IMR-90 (cell line): Measurements from ENCODE around the gene SH3RF3. TPM values are rescaled to one million over a fixed set of nuclear protein-coding genes. Genes with fewer than 3 reads are reported as not detected.
A peak's percentile ranks its signal among the peaks of the same experiment; 100 is the strongest.

ENCODE experiments used
- ATAC-seq: fragments of 200-7000 bp; cut with Tn5 transposase; 2 replicates; pipeline ENCODE4 v1.9.1; 2020; ENCODE audit warnings: low read depth, mild to moderate bottlenecking, moderate library complexity
- BruUV-seq: library from RNA; stranded (reverse); fragments of 400-500 nt; replicated peaks from 2 replicates; lab custom pipeline; 2021; lab: Mats Ljungman, UMichigan
- CTCF ChIA-PET: fragments of 300-600 bp; formaldehyde crosslinking; extraction: SDS; loops from one replicate; lab custom pipeline; 2021; ENCODE audit warnings: antibody characterized with exemption; lab: Yijun Ruan, JAX
- POLR2A ChIA-PET: fragments of 300-600 bp; sonication (Branson Sonifier 250); formaldehyde crosslinking; loops from one replicate; lab custom pipeline; 2022; ENCODE audit warnings: antibody characterized with exemption; ENCODE audit not compliant: unreplicated experiment; lab: Charles Lee
- DNase-seq: peaks from one replicate; pipeline ENCODE4 v3.0.0; 2013
- H2AFZ ChIP-seq: replicated peaks from 2 replicates; pipeline ENCODE3; 2013; ENCODE audit warnings: low read length, mild to moderate bottlenecking; ENCODE audit not compliant: poor library complexity
- H2AK5ac ChIP-seq: 2 replicates; pipeline ENCODE4 v1.6.1; 2013; ENCODE audit warnings: low read depth, low read length, inconsistent platforms
- H2AK9ac ChIP-seq: replicated peaks from 2 replicates; pipeline ENCODE3; 2013; ENCODE audit warnings: mild to moderate bottlenecking, low read depth, low read length, moderate library complexity; ENCODE audit not compliant: poor library complexity
- H2BK120ac ChIP-seq: 2 replicates; pipeline ENCODE4 v1.6.1; 2013; ENCODE audit warnings: low read depth, low read length, inconsistent platforms
- H2BK15ac ChIP-seq: 3 replicates; pipeline ENCODE4 v1.6.1; 2013; ENCODE audit warnings: low read depth, low read length, inconsistent platforms
- H2BK20ac ChIP-seq: 2 replicates; pipeline ENCODE4 v1.6.1; 2013; ENCODE audit warnings: low read depth, mild to moderate bottlenecking, inconsistent platforms, low read length, moderate library complexity
- H2BK5ac ChIP-seq: 2 replicates; pipeline ENCODE4 v1.6.1; 2013; ENCODE audit warnings: mild to moderate bottlenecking, low read depth, low read length, inconsistent platforms; ENCODE audit not compliant: poor library complexity, severe bottlenecking
- H3K14ac ChIP-seq: replicated peaks from 2 replicates; pipeline ENCODE4 v1.6.1; 2013; ENCODE audit warnings: low read depth, low read length, inconsistent platforms
- H3K18ac ChIP-seq: 2 replicates; pipeline ENCODE4 v1.6.1; 2013; ENCODE audit warnings: low read depth, low read length, control low read depth
- H3K23ac ChIP-seq: 2 replicates; pipeline ENCODE4 v1.6.1; 2013; ENCODE audit warnings: low read depth, low read length, inconsistent platforms
- H3K27ac ChIP-seq: 2 replicates; pipeline ENCODE4 v1.5.1; 2013; ENCODE audit warnings: mild to moderate bottlenecking, control low read depth, low read length; ENCODE audit not compliant: insufficient read depth
- H3K27me3 ChIP-seq: 2 replicates; pipeline ENCODE4 v1.6.1; 2013; ENCODE audit warnings: low read length; ENCODE audit not compliant: control insufficient read depth, insufficient read depth
- H3K36me3 ChIP-seq: 2 replicates; pipeline ENCODE4 v1.6.1; 2013; ENCODE audit warnings: low read length, mixed read lengths; ENCODE audit not compliant: control insufficient read depth, insufficient read depth
- H3K4ac ChIP-seq: 2 replicates; pipeline ENCODE4 v1.6.1; 2013; ENCODE audit warnings: low read depth, low read length, inconsistent platforms
- H3K4me1 ChIP-seq: 2 replicates; pipeline ENCODE4 v1.6.1; 2013; ENCODE audit warnings: low read length, mixed read lengths; ENCODE audit not compliant: control insufficient read depth, insufficient read depth
- H3K4me2 ChIP-seq: 2 replicates; pipeline ENCODE4 v1.6.1; 2013; ENCODE audit warnings: low read depth, mild to moderate bottlenecking, control low read depth, low read length, moderate library complexity
- H3K4me3 ChIP-seq: 2 replicates; pipeline ENCODE4 v1.5.1; 2013; ENCODE audit warnings: low read depth, mild to moderate bottlenecking, control low read depth, low read length, moderate library complexity; ENCODE audit not compliant: insufficient read depth
- H3K56ac ChIP-seq: 2 replicates; pipeline ENCODE4 v1.6.1; 2013; ENCODE audit warnings: low read length, inconsistent platforms; ENCODE audit not compliant: insufficient read depth; ENCODE audit errors: extremely low read depth
- H3K79me1 ChIP-seq, 2 experiments: 2 replicates each; pipeline ENCODE4 v1.6.1; 2013; ENCODE audit warnings: low read length in 2 of 2, inconsistent platforms in 1 of 2, low read depth in 1 of 2
- H3K9ac ChIP-seq: 2 replicates; pipeline ENCODE4 v1.6.1; 2013; ENCODE audit warnings: low read depth, low read length, control low read depth
- H3K9me1 ChIP-seq: 2 replicates; pipeline ENCODE4 v1.6.1; 2013; ENCODE audit warnings: low read length, inconsistent platforms; ENCODE audit not compliant: insufficient read depth
- H3K9me3 ChIP-seq: 2 replicates; pipeline ENCODE4 v1.6.1; 2013; ENCODE audit warnings: low read length; ENCODE audit not compliant: control insufficient read depth, insufficient read depth
- H4K20me1 ChIP-seq: 2 replicates; pipeline ENCODE4 v1.6.1; 2013; ENCODE audit warnings: low read length, inconsistent platforms; ENCODE audit not compliant: insufficient read depth
- H4K5ac ChIP-seq: 2 replicates; pipeline ENCODE4 v1.6.1; 2013; ENCODE audit warnings: mild to moderate bottlenecking, low read depth, low read length, control low read depth
- H4K8ac ChIP-seq, 2 experiments: 2 replicates each; pipeline ENCODE4 v1.6.1; 2013; ENCODE audit warnings: low read depth in 2 of 2, low read length in 2 of 2, control low read depth in 1 of 2, inconsistent platforms in 1 of 2
- H4K91ac ChIP-seq: 2 replicates; pipeline ENCODE4 v1.6.1; 2013; ENCODE audit warnings: low read depth, low read length, inconsistent platforms; ENCODE audit not compliant: insufficient read depth
- BHLHE40 ChIP-seq: fragments of 150-350 bp; IDR thresholded peaks from 2 replicates; pipeline ENCODE4 v1.6.1; 2016; ENCODE audit warnings: mild to moderate bottlenecking, low read depth, low read length
- CHD1 ChIP-seq: IDR thresholded peaks from 2 replicates; pipeline ENCODE4 v1.6.1; 2012; ENCODE audit warnings: low read depth, low read length, improper control_type of control experiment
- CTCF ChIP-seq: conservative IDR thresholded peaks from 2 replicates; pipeline ENCODE4 v1.5.1; 2012; ENCODE audit warnings: mild to moderate bottlenecking, low read depth, low read length, improper control_type of control experiment
- FOS ChIP-seq: fragments of 150-350 bp; IDR thresholded peaks from 2 replicates; pipeline ENCODE4 v1.6.1; 2016; ENCODE audit warnings: low read depth, low read length
- MAFK ChIP-seq: IDR thresholded peaks from 2 replicates; pipeline ENCODE4 v1.6.1; 2012; ENCODE audit warnings: low read depth, low read length, improper control_type of control experiment
- MAZ ChIP-seq: IDR thresholded peaks from 2 replicates; pipeline ENCODE4 v1.6.1; 2012; ENCODE audit warnings: low read depth, mild to moderate bottlenecking, low read length, improper control_type of control experiment, moderate library complexity, borderline replicate concordance
- MXI1 ChIP-seq: IDR thresholded peaks from 2 replicates; pipeline ENCODE4 v1.6.1; 2012; ENCODE audit warnings: low read depth, mild to moderate bottlenecking, low read length, moderate library complexity, borderline replicate concordance
- NFE2L2 ChIP-seq: fragments of 150-350 bp; IDR thresholded peaks from 2 replicates; pipeline ENCODE4 v1.6.1; 2016; ENCODE audit warnings: low read depth, mild to moderate bottlenecking, low read length
- RAD21 ChIP-seq: IDR thresholded peaks from 2 replicates; pipeline ENCODE4 v1.6.1; 2012; ENCODE audit warnings: low read length, improper control_type of control experiment
- RCOR1 ChIP-seq: IDR thresholded peaks from 2 replicates; pipeline ENCODE4 v1.6.1; 2012; ENCODE audit warnings: mild to moderate bottlenecking, low read length, improper control_type of control experiment; ENCODE audit not compliant: insufficient replicate concordance
- RFX5 ChIP-seq: IDR thresholded peaks from 2 replicates; pipeline ENCODE4 v1.8.0; 2012; ENCODE audit warnings: low read depth, mild to moderate bottlenecking, low read length, moderate library complexity
- SMC3 ChIP-seq: fragments of 150-350 bp; IDR thresholded peaks from 2 replicates; pipeline ENCODE4 v1.6.1; 2016; ENCODE audit warnings: low read depth, mild to moderate bottlenecking, antibody characterized with exemption, low read length, moderate library complexity
- WGBS, 2 experiments: methylation state at CpG; one replicate each; pipeline versions ENCODE4 v1.1.5 to v1.1.7; 2013; ENCODE audit warnings: missing lambda C conversion rate in 2 of 2; ENCODE audit not compliant: insufficient read length in 1 of 2; ENCODE audit errors: extremely low coverage in 2 of 2; 5-methylcytosine and 5-hydroxymethylcytosine counted together
- dilution Hi-C: fragments of 300-500 bp; cut with HindIII; formaldehyde crosslinking; loops from one replicate; pipeline ENCODE4 v1.14.3; 2018; ENCODE audit warnings: low sequenced_read_pairs; ENCODE audit not compliant: unreplicated experiment
- in situ Hi-C: fragments of 300-500 bp; cut with MboI; formaldehyde crosslinking; loops from 3 replicates; pipeline ENCODE4 v1.14.3; 2019; ENCODE audit warnings: low sequenced_read_pairs, inconsistent platforms, mixed read lengths
- intact Hi-C: fragments of 100-400 bp; cut with micrococcal nuclease; formaldehyde crosslinking; loops from 2 replicates; pipeline ENCODE4 v1.10.0; 2022
- polyA plus RNA-seq, 3 experiments: library from polyadenylated mRNA; depleted of rRNA; stranded (reverse); fragments of >200 nt; gene quantifications; 2 replicates each; pipeline ENCODE4 v1.2.3, GENCODE V29; 2012; ENCODE audit warnings: low replicate concordance in 1 of 3
- total RNA-seq: library from RNA; depleted of rRNA; stranded (reverse); fragments of >200 nt; gene quantifications from 2 replicates; pipeline ENCODE4 v1.2.3, GENCODE V29; 2012
- TF ChIP-seq, protein P1 (sequence below): fragments of 150-350 bp; IDR thresholded peaks from 2 replicates; pipeline ENCODE4 v1.6.1; 2016; ENCODE audit warnings: low read depth, mild to moderate bottlenecking, low read length, moderate library complexity, borderline replicate concordance
- TF ChIP-seq, protein P2 (sequence below): fragments of 150-350 bp; IDR thresholded peaks from 2 replicates; pipeline ENCODE4 v1.6.1; 2017; ENCODE audit warnings: mild to moderate bottlenecking, antibody characterized with exemption, low read length, low read depth

The SH3RF3 gene
- total and polyA plus RNA-seq, 2 of the 4 experiments (the other 2 are of a cell fraction), result 3.4 to 5.3 TPM

- DNase-seq, result no peak
- Histone ChIP-seq H2AK5ac (no peak overlapping the region; the same call in 1 of the 2 replicates), H2BK120ac (no peak overlapping the region), H3K14ac (no peak overlapping the region), H3K9me3 (peaks cover 5% of the 10 kb centered on the region), H4K20me1 (peaks cover 29% of the 10 kb centered on the region; the same call in 1 of the 2 replicates), H4K91ac (no peak overlapping the region), H3K9me1 (peaks cover 9% of the 10 kb centered on the region), H3K23ac (no peak overlapping the region), H3K56ac (no peak overlapping the region), H3K4me2 (no peak overlapping the region), H2AK9ac (peak overlapping the region; percentile 15), H4K8ac (no peak overlapping the region), H3K4me1 (peaks cover 12% of the 10 kb centered on the region), H3K79me1 (peaks cover 0 to 34% of the 10 kb centered on the region in 2 experiments; a peak in 2 of 4 replicates), H3K18ac (no peak overlapping the region), H3K4ac (no peak overlapping the region), H3K36me3 (peaks cover 42% of the 10 kb centered on the region), H2BK20ac (no peak overlapping the region), H2BK15ac (no peak overlapping the region), H4K5ac (no peak overlapping the region), H3K4me3 (no peak overlapping the region), H3K27me3 (no peaks in the 10 kb centered on the region), H3K27ac (no peak overlapping the region), H2BK5ac (no peak overlapping the region), H2AFZ (no peak overlapping the region), H3K9ac (no peak overlapping the region)
- intact Hi-C loops, result loop anchor here (5.0 kb wide), 2 partner anchors 117 to 282 kb away; no protein-coding TSS in a partner anchor
- no TSS peak for BruUV-seq
- CTCF ChIA-PET, result no interaction called here
- in situ Hi-C loops, result no loop called here
- dilution Hi-C loops, result no loop called here
- 81% methylated on average over 7 of the region's 20 CpGs; no CpG with 5 or more reads in 1 of the 2 experiments for WGBS, 2 experiments
- no peak for ATAC-seq
- POLR2A ChIA-PET, result no interaction called here
- TF ChIP-seq RFX5, result no peak
- no peak for TF ChIP-seq NFE2L2
- no peak for TF ChIP-seq BHLHE40
- TF ChIP-seq, protein P1, sequence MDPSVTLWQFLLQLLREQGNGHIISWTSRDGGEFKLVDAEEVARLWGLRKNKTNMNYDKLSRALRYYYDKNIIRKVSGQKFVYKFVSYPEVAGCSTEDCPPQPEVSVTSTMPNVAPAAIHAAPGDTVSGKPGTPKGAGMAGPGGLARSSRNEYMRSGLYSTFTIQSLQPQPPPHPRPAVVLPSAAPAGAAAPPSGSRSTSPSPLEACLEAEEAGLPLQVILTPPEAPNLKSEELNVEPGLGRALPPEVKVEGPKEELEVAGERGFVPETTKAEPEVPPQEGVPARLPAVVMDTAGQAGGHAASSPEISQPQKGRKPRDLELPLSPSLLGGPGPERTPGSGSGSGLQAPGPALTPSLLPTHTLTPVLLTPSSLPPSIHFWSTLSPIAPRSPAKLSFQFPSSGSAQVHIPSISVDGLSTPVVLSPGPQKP, result no peak
- TF ChIP-seq CHD1, result no peak
- TF ChIP-seq RAD21, result no peak
- TF ChIP-seq RCOR1, result no peak
- no peak for TF ChIP-seq MAZ
- TF ChIP-seq, protein P2, sequence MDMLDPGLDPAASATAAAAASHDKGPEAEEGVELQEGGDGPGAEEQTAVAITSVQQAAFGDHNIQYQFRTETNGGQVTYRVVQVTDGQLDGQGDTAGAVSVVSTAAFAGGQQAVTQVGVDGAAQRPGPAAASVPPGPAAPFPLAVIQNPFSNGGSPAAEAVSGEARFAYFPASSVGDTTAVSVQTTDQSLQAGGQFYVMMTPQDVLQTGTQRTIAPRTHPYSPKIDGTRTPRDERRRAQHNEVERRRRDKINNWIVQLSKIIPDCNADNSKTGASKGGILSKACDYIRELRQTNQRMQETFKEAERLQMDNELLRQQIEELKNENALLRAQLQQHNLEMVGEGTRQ, result no peak
- no peak for TF ChIP-seq SMC3
- TF ChIP-seq CTCF, result no peak
- no peak for TF ChIP-seq MXI1
- TF ChIP-seq FOS, result no peak
- TF ChIP-seq MAFK, result no peak
These were observed 320.2 kb downstream of the SH3RF3 start for GRCh38 chr2:109448946-109449788.
